GM18498 (cell line): ENCODE measurements around the gene ERI3.

Source experiments
- ATAC-seq: cut with Tn5 transposase; IDR thresholded peaks from one replicate; pipeline ENCODE4 v1.9.1; 2021; ENCODE audit warnings: mild to moderate bottlenecking, moderate library complexity; ENCODE audit not compliant: unreplicated experiment

The ERI3 gene

GRCh38 chr1:44239961-44240371, 115.1 kb downstream of the ERI3 start:
- no peak for ATAC-seq

- ATAC-seq = no peak
Observed at GRCh38 chr1:44239331-44239960, 115.6 kb downstream of the ERI3 start.

- ATAC-seq = no peak
Observed at GRCh38 chr1:44238660-44239059, 116.4 kb downstream of the ERI3 start.

GRCh38 chr1:44237721-44238457, 117.2 kb downstream of the ERI3 start:
- no peak for ATAC-seq

GRCh38 chr1:44236490-44237272, 118.4 kb downstream of the ERI3 start:
- no peak for ATAC-seq

GRCh38 chr1:44235808-44236207, 119.2 kb downstream of the ERI3 start:
- no peak for ATAC-seq

GRCh38 chr1:44233593-44233992, 121.5 kb downstream of the ERI3 start:
- no peak for ATAC-seq

- no peak for ATAC-seq
Observed at GRCh38 chr1:44230796-44231195, 124.3 kb downstream of the ERI3 start.

GRCh38 chr1:44229435-44230167, 125.5 kb downstream of the ERI3 start:
- no peak for ATAC-seq

- ATAC-seq = no peak
Observed at GRCh38 chr1:44228218-44228617, 126.8 kb downstream of the ERI3 start.

GRCh38 chr1:44227211-44227610, 127.8 kb downstream of the ERI3 start:
- ATAC-seq = no peak

- no peak for ATAC-seq
Observed at GRCh38 chr1:44225761-44226160, 129.3 kb downstream of the ERI3 start.

- no peak for ATAC-seq
Observed at GRCh38 chr1:44223187-44223610, 131.9 kb downstream of the ERI3 start.

GRCh38 chr1:44222397-44223186, 132.5 kb downstream of the ERI3 start:
- ATAC-seq = no peak

- no peak for ATAC-seq
Observed at GRCh38 chr1:44221769-44222168, 133.3 kb downstream of the ERI3 start.

- no peak for ATAC-seq
Observed at GRCh38 chr1:44220755-44221154, 134.3 kb downstream of the ERI3 start.

GRCh38 chr1:44220001-44220751, 134.9 kb downstream of the ERI3 start:
- ATAC-seq = no peak

- no peak for ATAC-seq
Observed at GRCh38 chr1:44219301-44219626, 135.8 kb downstream of the ERI3 start.

GRCh38 chr1:44218503-44219300, 136.4 kb downstream of the ERI3 start:
- ATAC-seq = no peak
